WTC11 (cell line): ENCODE data around the gene ARHGAP26.

Experiments used
- CTCF ChIP-seq: fragments of 200-600 bp; IDR thresholded peaks from 2 replicates; pipeline ENCODE4 v1.8.0; 2022; ENCODE audit warnings: antibody characterized with exemption
- FOXJ3 ChIP-seq: sonication (generic); formaldehyde crosslinking; IDR thresholded peaks from 2 replicates; pipeline ENCODE4 v1.9.0; 2021; ENCODE audit warnings: missing genetic modification reagents, mild to moderate bottlenecking, borderline replicate concordance

GRCh38 chr5:142763701-142764100 is 6.5 kb upstream of the ARHGAP26 start:
- no peak for TF ChIP-seq CTCF
- no peak for TF ChIP-seq FOXJ3 (CRISPR knock-in tag)
